ENCODE data around the gene TEAD4.

- TF ChIP-seq EP300 (IDR thresholded peaks at IDR 0.05) (no peak), POLR2A (IDR thresholded peaks at IDR 0.05) (no peak)
Observed at GRCh38 chr12:3084742-3085141, 125.5 kb downstream of the TEAD4 start.
